ENCODE data around the gene NFIB. TPM values are rescaled to one million over a fixed set of nuclear protein-coding genes. Genes with fewer than 3 reads are reported as not detected.

The NFIB gene
- total RNA-seq, 2 experiments from 2014 or later, result not detected

GRCh38 chr9:14087576-14087975, 226.4 kb downstream of the NFIB start:
- Mint-ChIP-seq H3K9me3 (peaks cover 2% of the 10 kb centered on the region), H3K27ac (no peak overlapping the region), H3K4me3 (no peak overlapping the region), H3K36me3 (ENCODE audit: low read depth) (no peaks in the 10 kb centered on the region), H3K27me3 (no peaks in the 10 kb centered on the region), H3K4me1 (ENCODE audit: low read depth) (no peaks in the 10 kb centered on the region)
- CTCF ChIA-PET, result no interaction called here
- intact Hi-C loops (cut with micrococcal nuclease), result no loop called here
- no peak for DNase-seq
- POLR2A ChIA-PET, result no interaction called here
- ATAC-seq, result no peak
- no peak for TF ChIP-seq CTCF (IDR thresholded peaks at IDR 0.05)

GRCh38 chr9:14086495-14086894, 227.4 kb downstream of the NFIB start:
- no peaks in the 10 kb centered on the region for H3K4me1 Mint-ChIP-seq (ENCODE audit: low read depth)

GRCh38 chr9:14085810-14086209, 228.1 kb downstream of the NFIB start:
- no peak for DNase-seq
- CTCF ChIA-PET, result no interaction called here
- no peak for ATAC-seq
- Mint-ChIP-seq H3K4me1 (ENCODE audit: low read depth) (no peaks in the 10 kb centered on the region), H3K9me3 (peaks cover 2% of the 10 kb centered on the region), H3K27me3 (no peaks in the 10 kb centered on the region), H3K4me3 (no peak overlapping the region), H3K36me3 (ENCODE audit: low read depth) (no peaks in the 10 kb centered on the region), H3K27ac (no peak overlapping the region)
- POLR2A ChIA-PET, result no interaction called here
- intact Hi-C loops (cut with micrococcal nuclease), result no loop called here
- no peak for TF ChIP-seq CTCF (IDR thresholded peaks at IDR 0.05)

More at GRCh38 chr9:14086495-14086894, 227.4 kb downstream of the NFIB start:
- TF ChIP-seq CTCF (IDR thresholded peaks at IDR 0.05), result no peak
- intact Hi-C loops (cut with micrococcal nuclease), result no loop called here
- ChIA-PET POLR2A (no interaction called here), CTCF (interaction anchor here (1.0 kb wide), 1 partner anchor 268 kb away, joined by 3 read pairs; no protein-coding TSS in a partner anchor)
- Mint-ChIP-seq H3K4me3 (no peak overlapping the region), H3K27ac (no peak overlapping the region), H3K36me3 (ENCODE audit: low read depth) (no peaks in the 10 kb centered on the region), H3K27me3 (no peaks in the 10 kb centered on the region), H3K9me3 (peaks cover 2% of the 10 kb centered on the region)
- no peak for DNase-seq
- no peak for ATAC-seq

- ATAC-seq (no peak), DNase-seq (no peak)
- Mint-ChIP-seq H3K27ac (no peak overlapping the region), H3K36me3 (ENCODE audit: low read depth) (no peaks in the 10 kb centered on the region), H3K27me3 (no peaks in the 10 kb centered on the region), H3K9me3 (peaks cover 2% of the 10 kb centered on the region), H3K4me3 (no peak overlapping the region), H3K4me1 (ENCODE audit: low read depth) (no peaks in the 10 kb centered on the region)
- ChIA-PET POLR2A (no interaction called here), CTCF (no interaction called here)
- intact Hi-C loops (cut with micrococcal nuclease), result no loop called here
- TF ChIP-seq CTCF (IDR thresholded peaks at IDR 0.05), result no peak
Measured at GRCh38 chr9:14084867-14085266, 229.1 kb downstream of the NFIB start.

- DNase-seq, result no peak
- no peak for ATAC-seq
- Mint-ChIP-seq H3K4me3 (no peak overlapping the region), H3K27me3 (no peaks in the 10 kb centered on the region), H3K4me1 (ENCODE audit: low read depth) (no peaks in the 10 kb centered on the region), H3K36me3 (ENCODE audit: low read depth) (no peaks in the 10 kb centered on the region), H3K9me3 (peaks cover 2% of the 10 kb centered on the region), H3K27ac (no peak overlapping the region)
- CTCF ChIA-PET, result no interaction called here
- intact Hi-C loops (cut with micrococcal nuclease), result no loop called here
- POLR2A ChIA-PET, result no interaction called here
- TF ChIP-seq CTCF (IDR thresholded peaks at IDR 0.05), result no peak
Measured at GRCh38 chr9:14083366-14083765, 230.6 kb downstream of the NFIB start.
